ENCODE data around the gene FMN1.

FMN1 gene

DNA sequence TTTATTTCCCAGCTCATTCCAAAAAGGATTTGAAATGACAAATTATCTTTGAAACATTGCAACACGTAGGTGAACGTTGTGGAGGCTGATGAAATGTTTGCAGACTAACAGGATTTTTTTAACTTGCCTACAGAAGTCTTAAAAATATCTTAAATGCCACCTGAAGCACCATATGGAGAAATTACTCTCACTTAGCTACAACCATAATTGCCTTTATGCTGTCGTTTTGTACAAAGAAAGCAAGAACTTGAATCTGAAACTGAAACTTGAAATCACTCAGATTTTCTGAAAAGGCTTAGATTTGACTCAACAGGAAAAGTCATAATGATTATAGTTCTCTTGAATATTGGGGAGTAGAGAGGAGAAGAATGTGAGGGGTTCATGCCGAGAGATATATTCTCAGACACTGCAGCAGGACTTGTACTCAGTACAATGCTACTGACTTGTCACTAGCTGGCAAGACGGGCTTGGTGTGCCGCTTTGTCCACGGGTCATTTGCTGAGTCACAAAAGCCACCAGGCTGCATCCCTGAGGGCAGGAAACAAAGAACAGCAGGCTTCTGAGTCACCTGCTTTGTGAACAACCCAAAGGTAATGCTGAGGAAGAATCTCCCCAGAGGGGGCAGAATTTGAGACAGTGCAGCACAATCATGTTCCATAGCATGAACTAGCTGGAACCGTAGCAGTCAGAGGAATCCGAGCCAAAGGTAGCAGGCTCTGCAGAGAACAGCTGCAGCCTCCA lies 7.1 kb upstream of the FMN1 start:
- peak; percentile 16 to 41 for DNase-seq (ENCODE audit: low read depth in 2 of 2)

DNA sequence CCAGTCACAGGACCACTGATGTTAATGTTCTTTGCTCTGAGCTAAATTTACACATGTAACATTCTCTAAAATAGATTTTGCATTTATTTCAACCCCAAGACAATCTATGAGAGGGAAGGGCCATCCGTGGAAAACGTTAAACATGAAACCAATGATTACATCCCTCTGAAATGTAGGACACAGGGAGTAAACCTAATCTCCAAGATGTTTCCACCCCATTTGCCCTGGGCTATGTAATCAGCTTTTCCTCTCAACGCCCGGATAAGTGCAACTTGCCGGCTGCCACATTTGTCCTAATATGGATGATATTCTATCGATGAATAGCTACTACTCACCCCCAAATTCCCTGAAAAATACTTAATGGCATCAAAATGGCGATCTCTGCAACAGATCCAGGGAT lies 6.4 kb upstream of the FMN1 start:
- no peak for DNase-seq (ENCODE audit: low read depth in 2 of 2)

GRCh38 chr15:33200444-33200843 lies 5.9 kb upstream of the FMN1 start:
- no peak for DNase-seq (ENCODE audit: low read depth in 2 of 2)

- DNase-seq (ENCODE audit: low read depth in 2 of 2), result no peak
Measured at GRCh38 chr15:33198541-33198940, 4.0 kb upstream of the FMN1 start.

DNA sequence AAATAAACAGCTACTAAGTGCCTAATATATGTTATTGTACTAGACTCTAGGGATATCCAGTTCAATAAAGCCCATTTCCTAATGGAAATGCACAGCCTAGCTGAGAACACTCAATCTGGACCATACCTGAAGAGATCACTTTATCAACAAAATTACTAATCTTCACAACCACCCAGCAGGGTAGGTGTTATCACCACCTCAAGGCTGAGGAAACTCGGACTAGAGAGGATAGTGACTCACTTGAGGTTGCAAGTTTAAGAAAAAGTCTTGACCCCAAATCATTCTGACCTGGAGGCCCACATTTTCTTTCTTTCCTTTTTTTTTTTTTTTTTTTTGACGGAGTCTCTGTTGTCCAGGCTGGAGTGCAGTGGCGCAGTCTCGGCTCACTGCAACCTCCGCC lies 3.1 kb upstream of the FMN1 start:
- no peak for DNase-seq (ENCODE audit: low read depth in 2 of 2)

DNA sequence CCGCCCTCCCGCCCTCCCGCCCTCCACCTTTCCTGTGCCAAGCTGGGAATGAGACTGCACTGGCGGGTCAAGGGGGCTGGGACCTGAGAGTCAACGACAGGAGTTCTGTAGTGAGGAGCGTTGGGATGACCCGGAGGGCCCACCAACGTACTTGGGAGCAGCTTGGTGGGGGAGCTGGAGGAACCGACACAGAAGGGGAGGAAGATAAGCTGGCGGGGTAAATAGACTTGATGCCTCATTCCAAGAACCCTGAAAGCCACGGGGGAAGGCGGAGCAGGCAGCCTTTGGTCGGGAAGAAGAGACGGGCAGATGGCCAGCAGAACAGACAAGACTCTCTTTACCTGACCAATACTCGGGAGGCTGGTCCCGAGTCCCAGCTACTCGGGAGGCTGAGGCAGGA lies 277 bp downstream of the FMN1 start:
- no peak for DNase-seq (ENCODE audit: low read depth in 2 of 2)

DNA sequence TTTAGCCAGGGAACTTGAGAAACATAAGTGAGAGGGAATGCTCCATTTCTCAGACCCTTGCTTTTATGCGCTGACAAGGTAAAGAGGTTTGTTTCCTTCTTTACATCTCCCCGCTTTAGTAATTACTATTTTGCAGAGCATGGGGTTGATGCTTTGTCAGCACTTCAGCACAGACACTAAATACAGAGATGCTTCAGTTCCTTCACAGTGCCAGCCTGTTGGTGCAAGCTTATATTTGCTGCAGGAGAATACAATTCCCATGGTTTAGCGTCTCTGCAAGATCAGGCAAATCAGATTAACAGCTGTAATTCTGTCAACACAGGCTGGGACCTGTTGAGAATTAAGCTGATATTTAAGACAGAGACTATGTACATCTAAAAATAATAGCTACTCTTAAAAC lies 2.9 kb downstream of the FMN1 start:
- no peak for DNase-seq (ENCODE audit: low read depth in 2 of 2)

- no peak for DNase-seq (ENCODE audit: low read depth in 2 of 2)
Measured at GRCh38 chr15:33190539-33190938, 4.0 kb downstream of the FMN1 start.

DNA sequence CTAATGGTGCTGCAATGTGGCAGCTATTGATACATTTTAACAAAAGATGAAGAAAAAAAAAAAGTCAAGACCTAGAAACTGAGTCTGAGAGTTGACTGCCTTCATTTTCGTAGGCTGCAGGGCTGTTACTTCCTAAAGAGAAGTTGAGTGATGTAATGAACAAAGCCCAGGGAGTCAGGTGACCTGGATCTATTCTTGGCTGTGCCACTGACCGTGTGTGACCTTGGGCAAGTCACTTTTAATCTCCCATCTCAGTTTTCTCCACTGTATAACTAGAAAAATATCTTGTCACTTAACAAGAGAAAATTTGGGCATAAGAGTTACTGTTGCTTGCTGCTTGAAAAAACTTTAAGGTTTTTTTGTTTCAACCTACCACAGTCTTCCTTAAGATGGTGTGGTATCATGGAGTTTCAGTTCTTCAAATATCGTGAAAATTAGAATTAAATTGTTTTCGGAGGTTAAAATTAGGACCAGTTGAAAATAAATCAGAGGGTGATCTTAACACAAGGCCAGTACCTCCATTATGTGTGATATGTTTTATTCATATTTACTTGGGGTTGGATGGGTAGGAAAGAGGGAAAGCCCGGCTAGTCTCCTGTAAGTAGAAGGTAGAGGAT lies 5.8 kb downstream of the FMN1 start:
- no peak for DNase-seq (ENCODE audit: low read depth in 2 of 2)

GRCh38 chr15:33188159-33188558 lies 6.4 kb downstream of the FMN1 start:
- no peak for DNase-seq (ENCODE audit: low read depth in 2 of 2)

GRCh38 chr15:33183334-33183733 lies 11.2 kb downstream of the FMN1 start:
- no peak for DNase-seq (ENCODE audit: low read depth in 2 of 2)

GRCh38 chr15:33182926-33183325 lies 11.6 kb downstream of the FMN1 start:
- DNase-seq (ENCODE audit: low read depth in 2 of 2), result no peak

- no peak for DNase-seq (ENCODE audit: low read depth in 2 of 2)
Measured at GRCh38 chr15:33182278-33182905, 12.1 kb downstream of the FMN1 start.

DNA sequence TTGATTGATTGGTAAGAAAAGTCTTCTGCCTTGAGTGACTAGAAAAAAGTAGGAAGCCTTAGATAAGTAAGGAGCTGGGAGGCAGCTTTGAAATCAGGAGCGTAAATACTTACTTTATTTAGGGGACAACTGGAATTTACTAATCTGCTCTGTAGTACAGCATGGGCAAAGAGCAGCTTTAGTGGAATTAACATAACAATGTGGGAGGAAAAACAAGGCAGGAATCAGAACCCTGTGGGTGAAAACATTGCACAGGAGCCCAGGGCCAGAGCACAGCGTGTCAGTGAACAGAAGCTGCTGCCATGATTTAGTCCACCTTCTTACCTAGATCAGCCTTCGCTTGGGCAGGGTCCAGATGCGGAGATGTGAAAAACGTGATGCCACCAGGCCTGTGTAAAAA lies 14.6 kb downstream of the FMN1 start:
- no peak for DNase-seq (ENCODE audit: low read depth in 2 of 2)

GRCh38 chr15:33171202-33171601 lies 23.3 kb downstream of the FMN1 start:
- no peak for DNase-seq (ENCODE audit: low read depth in 2 of 2)

GRCh38 chr15:33169625-33170024 lies 24.9 kb downstream of the FMN1 start:
- DNase-seq (ENCODE audit: low read depth in 2 of 2), result no peak

GRCh38 chr15:33168444-33168843 lies 26.1 kb downstream of the FMN1 start:
- DNase-seq (ENCODE audit: low read depth in 2 of 2), result no peak

- no peak for DNase-seq (ENCODE audit: low read depth in 2 of 2)
Measured at GRCh38 chr15:33163816-33164215, 30.7 kb downstream of the FMN1 start.

DNA sequence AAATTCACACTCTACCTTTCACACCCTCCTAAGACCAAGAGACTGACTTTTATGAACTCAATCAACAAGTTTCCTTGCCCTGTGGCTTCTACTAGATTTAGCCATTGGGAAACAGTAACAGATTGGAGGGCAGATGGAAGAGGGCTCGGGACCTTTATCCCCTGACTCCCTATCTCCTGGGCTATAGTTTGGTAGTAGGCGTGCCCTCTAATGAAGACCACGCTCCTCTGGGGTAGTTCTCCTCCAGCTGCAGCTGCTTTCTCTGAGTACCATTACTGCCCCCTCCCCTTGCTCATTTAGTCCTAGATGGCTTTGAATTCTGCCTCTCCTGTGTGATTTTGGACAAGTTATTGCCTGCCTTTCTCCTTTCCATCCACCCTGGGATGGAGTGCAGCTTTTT lies 33.3 kb downstream of the FMN1 start:
- no peak for DNase-seq (ENCODE audit: low read depth in 2 of 2)

DNA sequence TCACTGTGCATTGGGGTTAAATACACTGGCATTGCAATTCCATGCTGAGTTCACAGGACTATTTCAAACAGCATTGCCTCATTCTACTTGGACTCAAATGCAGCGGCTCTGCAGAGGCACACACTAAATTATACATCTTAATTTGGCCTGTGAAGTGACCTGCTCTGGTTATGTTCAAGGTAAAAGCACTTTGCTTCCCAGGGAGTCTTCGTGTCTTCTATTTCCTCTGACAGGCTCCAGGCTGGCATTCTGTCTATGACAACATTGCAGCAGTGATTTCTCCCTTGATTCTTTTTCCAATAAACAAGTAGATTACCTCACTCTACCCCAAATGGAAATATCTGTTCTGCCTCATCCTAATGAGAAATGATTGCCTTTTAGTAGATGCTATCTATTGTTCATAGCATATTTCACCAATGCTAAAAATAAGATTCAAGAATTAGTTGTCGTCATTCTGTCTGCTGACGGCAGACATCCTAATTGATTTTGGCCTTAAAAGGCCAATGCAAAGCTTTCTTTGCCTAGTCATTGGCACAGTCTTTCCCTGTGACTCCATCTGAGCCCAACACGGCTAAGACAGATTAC lies 33.8 kb downstream of the FMN1 start:
- DNase-seq (ENCODE audit: low read depth in 2 of 2), result no peak

GRCh38 chr15:33159726-33160453 lies 34.6 kb downstream of the FMN1 start:
- no peak for DNase-seq (ENCODE audit: low read depth in 2 of 2)

GRCh38 chr15:33158366-33158765 lies 36.1 kb downstream of the FMN1 start:
- DNase-seq (ENCODE audit: low read depth in 2 of 2), result no peak
